Activated B cell treated with CpG ODN at 0.5 μM for 24 hours (primary cell): ENCODE results near the gene CDC6. TPM values are rescaled to one million over a fixed set of nuclear protein-coding genes. Genes with fewer than 3 reads are reported as not detected.

Source experiments
- ATAC-seq: fragments of 200-7000 bp; cut with Tn5 transposase; one replicate; pipeline ENCODE4 v1.10.0; 2021; ENCODE audit warnings: low read depth, mild to moderate bottlenecking, moderate library complexity
- CTCF ChIA-PET: fragments of 350-600 bp; sonication (Branson Sonifier 250); formaldehyde crosslinking; loops from one replicate; lab custom pipeline; 2021; ENCODE audit warnings: antibody characterized with exemption; lab: Charles Lee
- POLR2A ChIA-PET: fragments of 350-600 bp; sonication (Branson Sonifier 250); formaldehyde crosslinking; loops from one replicate; lab custom pipeline; 2021; ENCODE audit warnings: antibody characterized with exemption; lab: Charles Lee
- DNase-seq: peaks from one replicate; pipeline ENCODE4 v3.0.0; 2022
- H3K27ac Mint-ChIP-seq: one replicate; pipeline ENCODE4 v1.8.0; 2020; ENCODE audit warnings: mixed read lengths
- H3K27me3 Mint-ChIP-seq: one replicate; pipeline ENCODE4 v1.8.0; 2021; ENCODE audit warnings: mixed read lengths
- H3K36me3 Mint-ChIP-seq: one replicate; pipeline ENCODE4 v1.8.0; 2021; ENCODE audit warnings: low read depth, mixed read lengths
- H3K4me1 Mint-ChIP-seq: one replicate; pipeline ENCODE4 v1.8.0; 2021; ENCODE audit warnings: mixed read lengths
- H3K4me3 Mint-ChIP-seq: one replicate; pipeline ENCODE4 v1.8.0; 2020; ENCODE audit warnings: mild to moderate bottlenecking, mixed read lengths
- H3K9me3 Mint-ChIP-seq: one replicate; pipeline ENCODE4 v1.8.0; 2020; ENCODE audit warnings: mixed read lengths
- CTCF ChIP-seq: fragments of 200-600 bp; IDR thresholded peaks from one replicate; pipeline ENCODE4 v1.8.0; 2022; ENCODE audit warnings: antibody characterized with exemption, mild to moderate bottlenecking
- intact Hi-C: fragments of 100-400 bp; cut with micrococcal nuclease; formaldehyde crosslinking; loops from one replicate; pipeline ENCODE4 v1.15.1; 2024
- total RNA-seq: library from RNA; stranded (reverse); gene quantifications from 2 replicates; pipeline ENCODE4 v1.2.3, GENCODE V29; 2022

CDC6 gene
- total RNA-seq, 1 donor from 2014 or later: 9.7 TPM

- Mint-ChIP-seq H3K9me3 (no peaks in the 10 kb centered on the region), H3K4me1 (peaks cover 92% of the 10 kb centered on the region), H3K36me3 (peaks cover 18% of the 10 kb centered on the region), H3K27me3 (no peaks in the 10 kb centered on the region), H3K4me3 (peak overlapping the region; percentile 93), H3K27ac (peak overlapping the region; percentile 98)
- intact Hi-C loops: loop anchor here (1.0 to 10.0 kb wide), 8 partner anchors 8 to 1354 kb away; no protein-coding TSS in a partner anchor
- TF ChIP-seq CTCF: no peak
- CTCF ChIA-PET: interaction anchor here (0.8 to 1.6 kb wide), 4 partner anchors 18 to 35 kb away, joined by 3 to 4 read pairs (median 3); no protein-coding TSS in a partner anchor
- ATAC-seq (peak; percentile 49), DNase-seq (peak; percentile 83)
- POLR2A ChIA-PET: interaction anchor here (0.7 to 7.4 kb wide), 15 partner anchors 9 to 1965 kb away, joined by 3 to 154 read pairs (median 5); partner anchors contain the start of genes CCR7, EIF1 and RARA
Observed at GRCh38 chr17:40322358-40323315, 35.0 kb downstream of the CDC6 start.

GRCh38 chr17:40323391-40324381 lies 36.0 kb downstream of the CDC6 start:
- intact Hi-C loops: loop anchor here (1.0 to 10.0 kb wide), 6 partner anchors 21 to 1343 kb away; no protein-coding TSS in a partner anchor
- ChIA-PET POLR2A (interaction anchor here (0.7 to 7.4 kb wide), 24 partner anchors 8 to 1964 kb away, joined by 3 to 154 read pairs (median 4); partner anchors contain the start of genes CCR7, EIF1, NR1D1 and RARA), CTCF (interaction anchor here (0.6 to 5.4 kb wide), 5 partner anchors 12 to 34 kb away, joined by 3 to 53 read pairs (median 4); no protein-coding TSS in a partner anchor)
- DNase-seq (peak; percentile 72), ATAC-seq (peak; percentile 40)
- peak overlapping the region; percentile 93 for H3K4me3 Mint-ChIP-seq
- peaks cover 16% of the 10 kb centered on the region for H3K36me3 Mint-ChIP-seq
- TF ChIP-seq CTCF: no peak
- H3K27me3 Mint-ChIP-seq: no peaks in the 10 kb centered on the region
- peaks cover 98% of the 10 kb centered on the region for H3K4me1 Mint-ChIP-seq
- H3K9me3 Mint-ChIP-seq: no peaks in the 10 kb centered on the region
- H3K27ac Mint-ChIP-seq: peak overlapping the region; percentile 98

- ChIA-PET CTCF (interaction anchor here (0.9 to 5.4 kb wide), 9 partner anchors 8 to 34 kb away, joined by 3 to 53 read pairs (median 3); no protein-coding TSS in a partner anchor), POLR2A (interaction anchor here (0.5 to 7.4 kb wide), 19 partner anchors 9 to 1363 kb away, joined by 3 to 154 read pairs (median 4); partner anchors contain the start of genes CASC3, CCR7, EIF1 and RARA)
- Mint-ChIP-seq H3K4me1 (peaks cover 97% of the 10 kb centered on the region), H3K27me3 (no peaks in the 10 kb centered on the region), H3K9me3 (no peaks in the 10 kb centered on the region), H3K4me3 (peak overlapping the region; percentile 93), H3K27ac (peak overlapping the region; percentile 98), H3K36me3 (peaks cover 12% of the 10 kb centered on the region)
- ATAC-seq (no peak), DNase-seq (no peak)
- intact Hi-C loops: loop anchor here (1.0 to 10.0 kb wide), 3 partner anchors 11 to 571 kb away; no protein-coding TSS in a partner anchor
- TF ChIP-seq CTCF: no peak
Observed at GRCh38 chr17:40325156-40326013, 37.7 kb downstream of the CDC6 start.
